BJ (cell line): ENCODE measurements around the gene SLC16A14. TPM values are rescaled to one million over a fixed set of nuclear protein-coding genes. Genes with fewer than 3 reads are reported as not detected.

ENCODE experiments used
- CTCF ChIA-PET: fragments of 350-600 bp; formaldehyde crosslinking; extraction: SDS; loops from one replicate; lab custom pipeline; 2021; ENCODE audit warnings: antibody characterized with exemption, inconsistent platforms; lab: Yijun Ruan, JAX
- POLR2A ChIA-PET: fragments of 300-600 bp; sonication (Branson Sonifier 250); formaldehyde crosslinking; extraction: SDS; loops from one replicate; lab custom pipeline; 2021; ENCODE audit warnings: antibody characterized with exemption; lab: Charles Lee
- DNase-seq: peaks from one replicate; pipeline ENCODE4 v3.0.0-alpha.2; 2011; ENCODE audit warnings: low read depth
- H3K27me3 ChIP-seq: 2 replicates; pipeline ENCODE4 v1.6.0; 2011; ENCODE audit warnings: low read length; ENCODE audit not compliant: control insufficient read depth, insufficient read depth
- H3K36me3 ChIP-seq: 2 replicates; pipeline ENCODE4 v1.5.1; 2011; ENCODE audit warnings: low read length; ENCODE audit not compliant: control insufficient read depth, insufficient read depth
- H3K4me3 ChIP-seq: 2 replicates; pipeline ENCODE4 v1.5.1; 2011; ENCODE audit warnings: low read depth, mild to moderate bottlenecking, control low read depth, low read length
- CTCF ChIP-seq: IDR thresholded peaks from 2 replicates; pipeline ENCODE4 v1.5.1; 2011; ENCODE audit warnings: low read depth, mild to moderate bottlenecking, control low read depth, inconsistent platforms, low read length, moderate library complexity; ENCODE audit not compliant: insufficient read depth
- polyA plus RNA-seq: library from polyadenylated mRNA; depleted of rRNA; stranded (reverse); fragments of >200 nt; gene quantifications from 2 replicates; pipeline ENCODE4 v1.2.3, GENCODE V29; 2011

The SLC16A14 gene
- polyA plus RNA-seq, 1 experiment, result 0.93 TPM

- Histone ChIP-seq H3K27me3 (no peaks in the 10 kb centered on the region), H3K4me3 (no peak overlapping the region), H3K36me3 (no peaks in the 10 kb centered on the region)
- ChIA-PET CTCF (interaction anchor here (0.5 to 1.7 kb wide), 4 partner anchors 8 to 114 kb away, joined by 3 to 4 read pairs (median 3); no protein-coding TSS in a partner anchor), POLR2A (interaction anchor here (0.6 kb wide), 1 partner anchor 14 kb away, joined by 3 read pairs; no protein-coding TSS in a partner anchor)
- no peak for TF ChIP-seq CTCF
- no peak for DNase-seq
Measured at GRCh38 chr2:230052299-230052698, 16.4 kb downstream of the SLC16A14 start.

GRCh38 chr2:230050136-230050535 is 18.6 kb downstream of the SLC16A14 start:
- no peak overlapping the region for H3K4me3 ChIP-seq
- no peak for TF ChIP-seq CTCF
- ChIA-PET POLR2A (interaction anchor here (1.1 kb wide), 1 partner anchor 9 kb away, joined by 3 read pairs; no protein-coding TSS in a partner anchor), CTCF (interaction anchor here (0.7 to 2.1 kb wide), 4 partner anchors 10 to 109 kb away, joined by 3 to 11 read pairs (median 4); no protein-coding TSS in a partner anchor)
- H3K27me3 ChIP-seq, result no peaks in the 10 kb centered on the region
- no peaks in the 10 kb centered on the region for H3K36me3 ChIP-seq
- DNase-seq, result no peak

- Histone ChIP-seq H3K36me3 (no peaks in the 10 kb centered on the region), H3K4me3 (no peak overlapping the region), H3K27me3 (no peaks in the 10 kb centered on the region)
- ChIA-PET CTCF (interaction anchor here (1.9 kb wide), 1 partner anchor 19 kb away, joined by 11 read pairs; no protein-coding TSS in a partner anchor), POLR2A (no interaction called here)
- TF ChIP-seq CTCF, result no peak
- DNase-seq, result no peak
Measured at GRCh38 chr2:230048010-230048671, 20.6 kb downstream of the SLC16A14 start.

GRCh38 chr2:230046491-230046890 is 22.2 kb downstream of the SLC16A14 start:
- CTCF ChIA-PET, result interaction anchor here (1.9 kb wide), 1 partner anchor 20 kb away, joined by 11 read pairs; no protein-coding TSS in a partner anchor
- Histone ChIP-seq H3K36me3 (no peaks in the 10 kb centered on the region), H3K4me3 (no peak overlapping the region), H3K27me3 (no peaks in the 10 kb centered on the region)
- TF ChIP-seq CTCF, result no peak
- no peak for DNase-seq
- POLR2A ChIA-PET, result no interaction called here

GRCh38 chr2:230043461-230043860 is 25.3 kb downstream of the SLC16A14 start:
- CTCF ChIA-PET, result interaction anchor here (0.6 kb wide), 1 partner anchor 1437 kb away, joined by 3 read pairs; no protein-coding TSS in a partner anchor

More at GRCh38 chr2:230043461-230043860, 25.3 kb downstream of the SLC16A14 start:
- POLR2A ChIA-PET, result no interaction called here
- Histone ChIP-seq H3K4me3 (no peak overlapping the region), H3K36me3 (no peaks in the 10 kb centered on the region), H3K27me3 (no peaks in the 10 kb centered on the region)
- DNase-seq, result no peak
- no peak for TF ChIP-seq CTCF
